Measurements from ENCODE around the gene RBM33.

DNA sequence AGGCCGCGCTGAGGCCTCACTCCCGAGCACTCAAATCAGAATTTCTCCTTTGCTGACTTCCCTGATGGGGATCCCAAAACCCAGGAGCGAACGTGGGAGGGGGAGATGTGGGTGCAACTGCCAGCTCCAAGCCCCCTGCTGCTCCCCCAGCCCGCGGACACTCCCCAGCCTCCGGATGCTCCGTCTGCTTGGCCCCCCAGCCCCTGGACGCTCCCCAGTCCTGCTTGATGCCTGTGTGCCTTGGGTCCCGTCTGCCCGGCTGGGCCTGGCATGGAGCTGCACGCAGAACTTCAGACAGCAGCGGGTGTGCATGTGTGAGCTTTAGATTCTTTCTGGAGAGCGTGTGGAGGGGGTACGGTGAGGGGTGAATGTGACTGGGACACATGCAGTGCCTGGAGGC, 172.5 kb downstream of the RBM33 start:
- TF ChIP-seq POLR2A (IDR thresholded peaks at IDR 0.05; ENCODE audit: low read length) (no peak), GATA1 (IDR thresholded peaks at IDR 0.05; ENCODE audit: low read depth, low read length) (no peak)
